ENCODE measurements around the gene HIP1R.

DNA sequence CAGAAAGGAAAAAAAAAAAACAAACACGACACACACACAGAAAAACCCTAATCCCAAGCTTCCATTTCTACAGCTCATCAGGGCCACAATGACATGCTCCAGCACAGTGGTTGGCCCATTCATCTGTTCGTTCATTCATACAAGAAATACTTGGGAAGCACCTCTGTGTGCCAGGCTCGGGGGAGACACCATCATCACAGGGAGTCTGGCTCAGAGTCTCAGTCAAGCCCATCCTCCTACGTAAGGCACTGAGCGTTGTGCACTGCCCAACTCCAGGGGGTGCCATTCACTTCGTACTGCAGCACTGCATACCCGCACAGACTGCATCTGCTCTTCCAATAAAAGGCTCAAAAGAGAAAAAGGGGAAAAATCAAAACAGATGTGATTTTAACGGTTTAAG is 45.4 kb downstream of the HIP1R start:
- TF ChIP-seq POLR2AphosphoS5 (IDR thresholded peaks at IDR 0.05; ENCODE audit: low read depth, low read length), result no peak
- TF ChIP-seq POLR2A (IDR thresholded peaks at IDR 0.05; ENCODE audit: control extremely low read depth in 1 of 2, low read depth in 2 of 2, low read length in 2 of 2), result no peak
